SKM-1 treated with dmso at 0.1 percent for 144 hours (cell line): ENCODE results near the gene CILP.
"Not testable (repeated sequence)": the region's sequence is repeated elsewhere in the genome, so short reads cannot be mapped to it uniquely, and the experiment has no call there.

ENCODE experiments used
- DNase-seq: peaks from one replicate; lab custom pipeline; 2025; ENCODE audit not compliant: unreplicated experiment; lab: John Stamatoyannopoulos, UW

CILP gene

GRCh38 chr15:65226901-65227300 is 15.6 kb upstream of the CILP start:
- DNase-seq: not testable (repeated sequence)

- DNase-seq: no peak
These were observed 14.9 kb upstream of the CILP start for GRCh38 chr15:65226221-65226620.

DNA sequence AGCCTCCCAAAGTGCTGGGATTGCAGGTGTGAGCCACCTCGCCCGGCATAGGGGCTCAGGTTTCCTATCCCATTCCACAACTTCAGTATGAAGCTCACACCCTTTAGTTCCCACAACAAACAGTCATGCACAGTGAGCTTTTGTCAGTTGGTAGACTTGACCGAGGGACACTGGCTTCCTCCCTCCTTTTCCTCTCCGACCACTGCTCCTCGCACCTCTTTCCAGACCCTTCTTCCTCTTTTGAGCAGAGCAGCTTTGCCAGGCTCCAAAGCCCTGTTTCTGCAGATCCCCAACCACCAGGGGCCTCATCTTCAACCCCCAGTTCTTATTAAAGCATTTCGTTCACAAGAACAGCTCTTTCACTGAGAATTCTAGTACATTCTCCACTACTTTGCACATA is 12.7 kb upstream of the CILP start:
- DNase-seq: peak; percentile 63

GRCh38 chr15:65222891-65223290 is 11.6 kb upstream of the CILP start:
- DNase-seq: no peak

GRCh38 chr15:65221697-65222096 is 10.4 kb upstream of the CILP start:
- no peak for DNase-seq

GRCh38 chr15:65219137-65219536 is 7.9 kb upstream of the CILP start:
- no peak for DNase-seq

DNA sequence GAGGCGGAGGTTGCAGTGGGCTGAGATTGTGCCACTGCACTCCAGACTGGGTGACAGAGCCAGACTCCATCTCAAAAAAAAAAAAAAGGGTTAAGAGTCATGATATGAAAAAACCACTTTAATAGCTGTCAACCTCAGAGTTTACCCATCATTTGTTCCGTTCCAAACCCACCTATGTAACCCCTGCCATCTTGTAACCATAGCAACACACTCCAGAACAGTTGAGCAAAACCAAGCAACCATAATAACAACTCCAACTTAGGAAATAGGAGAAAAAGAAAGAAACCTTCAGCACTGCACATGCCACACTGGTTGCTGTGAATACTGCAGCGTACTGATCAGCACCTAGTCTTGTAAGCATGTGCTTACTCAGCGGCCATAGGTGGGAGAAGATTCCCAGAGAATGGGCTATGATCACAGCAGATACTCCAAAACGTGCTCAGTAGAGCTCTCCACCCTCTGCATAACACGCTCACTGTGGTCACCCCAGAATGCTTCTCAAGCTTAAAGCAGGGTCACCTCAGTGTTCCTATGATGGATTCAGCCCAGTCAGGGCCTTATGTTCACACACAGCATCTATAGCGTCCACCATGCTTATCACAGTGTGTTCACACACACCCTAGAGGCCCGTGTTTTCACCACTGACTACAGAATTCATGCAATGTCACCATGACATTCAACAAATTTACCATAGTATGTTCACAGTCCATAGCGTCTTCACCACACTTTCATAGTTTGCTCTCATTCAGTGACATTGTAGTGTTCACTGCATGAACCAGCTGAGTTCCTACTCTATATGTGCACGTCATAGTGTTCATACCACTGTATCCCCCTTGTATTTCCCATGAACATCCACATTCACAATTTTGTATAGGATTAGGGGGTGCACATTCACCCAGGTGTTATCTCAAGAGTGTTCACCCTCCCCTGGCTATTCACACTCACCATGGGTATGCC is 6.5 kb upstream of the CILP start:
- DNase-seq: no peak

GRCh38 chr15:65215496-65215895 is 4.2 kb upstream of the CILP start:
- DNase-seq: no peak

GRCh38 chr15:65214010-65214409 is 2.7 kb upstream of the CILP start:
- no peak for DNase-seq

GRCh38 chr15:65213241-65213640 is 2.0 kb upstream of the CILP start:
- no peak for DNase-seq

- peak; percentile 16 for DNase-seq
These were observed 824 bp upstream of the CILP start for GRCh38 chr15:65212097-65212496.

- no peak for DNase-seq
These were observed 259 bp upstream of the CILP start for GRCh38 chr15:65211482-65211982.

- no peak for DNase-seq
These were observed 1.3 kb downstream of the CILP start for GRCh38 chr15:65209701-65210643.

DNA sequence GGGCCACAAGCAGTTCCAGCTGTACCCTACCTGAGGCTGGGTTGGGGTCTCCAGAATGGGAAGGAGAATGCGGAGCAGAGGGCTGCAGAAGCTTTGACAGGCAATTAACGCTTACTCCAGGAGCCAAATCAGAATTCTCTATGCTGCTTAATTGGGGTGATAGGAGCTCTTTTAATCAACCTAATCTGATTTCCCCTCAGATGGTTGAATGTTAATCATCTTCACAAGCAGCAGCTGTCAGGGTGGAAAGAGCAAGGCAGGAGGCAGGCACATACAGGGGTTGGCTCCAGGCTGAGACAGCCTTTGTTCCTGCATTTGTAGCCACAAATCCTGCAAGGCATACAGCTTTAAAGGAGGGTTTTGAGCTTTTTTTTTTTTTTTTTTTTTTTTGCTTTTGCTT is 2.6 kb downstream of the CILP start:
- DNase-seq: no peak

DNA sequence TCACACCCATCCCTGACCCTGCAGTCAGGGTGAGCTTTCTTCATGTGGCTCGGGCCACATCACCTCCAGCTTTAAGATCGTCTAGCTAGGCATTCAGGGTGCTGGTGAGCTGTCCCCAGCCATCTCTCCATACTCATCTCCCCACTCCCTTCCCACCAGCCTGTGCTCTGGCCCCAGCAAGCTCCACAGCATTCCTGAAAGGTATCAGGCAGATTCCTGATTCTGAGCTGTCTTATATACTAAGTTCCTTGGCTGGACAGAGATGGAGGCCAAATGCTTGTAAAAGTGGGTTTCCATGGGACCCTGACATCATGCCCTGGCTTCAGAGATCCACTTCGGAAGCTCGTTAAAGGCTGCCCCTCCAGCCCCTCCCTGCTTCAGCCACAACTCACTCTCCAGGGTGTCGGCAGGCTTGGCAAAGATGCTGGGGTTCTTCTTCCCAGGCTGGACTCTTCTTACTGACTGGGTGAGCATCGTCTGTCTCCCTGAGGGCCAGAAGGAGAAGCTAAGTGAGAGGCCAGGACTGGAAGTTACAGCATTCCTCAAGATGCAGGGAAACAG is 3.9 kb downstream of the CILP start:
- DNase-seq: no peak

DNA sequence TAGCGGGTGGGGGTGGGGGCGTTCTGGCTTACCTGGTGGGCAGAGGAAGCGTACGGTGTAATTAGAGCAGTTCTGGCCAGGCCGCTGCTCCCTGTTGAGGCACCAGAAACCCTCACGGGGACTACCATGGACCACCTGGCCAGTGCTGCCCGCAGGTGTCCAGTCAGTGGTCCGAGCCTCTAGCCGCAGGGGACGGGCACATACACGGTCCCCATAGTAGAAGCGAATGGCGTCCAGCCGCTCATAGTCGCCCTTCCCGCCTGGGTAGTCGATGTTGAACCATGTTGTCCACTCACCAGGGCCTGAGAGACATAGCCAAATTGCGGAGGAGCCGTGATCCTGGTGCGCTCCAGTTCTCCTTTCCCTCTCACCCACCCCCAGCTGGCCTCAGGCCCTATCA is 4.5 kb downstream of the CILP start:
- no peak for DNase-seq

GRCh38 chr15:65204931-65205660 is 6.2 kb downstream of the CILP start:
- DNase-seq: no peak

DNA sequence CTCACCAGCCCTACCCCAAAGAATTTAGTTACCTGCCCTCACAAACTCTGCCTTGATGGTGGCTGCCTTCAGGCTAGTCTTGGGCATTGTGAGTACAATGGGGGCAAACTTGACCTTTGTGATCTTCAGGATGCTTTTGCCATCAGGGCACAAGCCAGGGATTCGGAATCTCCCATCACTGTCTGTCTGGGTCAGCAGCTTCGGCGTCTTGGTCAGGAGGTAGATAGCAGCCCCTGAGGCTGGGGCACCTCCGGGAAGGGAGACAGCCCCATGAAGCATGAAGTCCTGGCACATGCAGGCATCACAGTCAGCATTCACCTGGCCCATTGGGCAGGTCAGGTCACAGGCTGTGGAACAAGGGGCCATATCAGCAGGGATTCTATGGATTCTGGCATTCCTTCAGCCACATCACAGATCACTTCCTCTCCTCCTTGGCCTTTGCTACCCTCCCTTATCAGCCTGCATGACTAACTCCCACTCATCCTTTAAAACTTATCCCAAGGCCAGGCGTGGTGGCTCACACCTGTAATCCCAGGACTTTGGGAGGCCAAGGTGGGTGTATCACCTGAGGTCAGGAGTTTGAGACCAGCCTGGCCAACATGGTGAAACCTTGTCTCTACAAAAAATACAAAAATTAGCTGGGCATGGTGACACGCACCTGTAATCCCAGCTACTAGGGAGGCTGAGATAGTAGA is 6.9 kb downstream of the CILP start:
- DNase-seq: no peak

GRCh38 chr15:65201918-65202317 is 9.4 kb downstream of the CILP start:
- peak; percentile 60 for DNase-seq

GRCh38 chr15:65198571-65198970 is 12.7 kb downstream of the CILP start:
- no peak for DNase-seq
